ENCODE results near the gene ZC3H7A. TPM values are rescaled to one million over a fixed set of nuclear protein-coding genes. Genes with fewer than 3 reads are reported as not detected.

The ZC3H7A gene
- total RNA-seq, 1 experiment from 2014 or later: 45.9 TPM

- TF ChIP-seq, protein P1, sequence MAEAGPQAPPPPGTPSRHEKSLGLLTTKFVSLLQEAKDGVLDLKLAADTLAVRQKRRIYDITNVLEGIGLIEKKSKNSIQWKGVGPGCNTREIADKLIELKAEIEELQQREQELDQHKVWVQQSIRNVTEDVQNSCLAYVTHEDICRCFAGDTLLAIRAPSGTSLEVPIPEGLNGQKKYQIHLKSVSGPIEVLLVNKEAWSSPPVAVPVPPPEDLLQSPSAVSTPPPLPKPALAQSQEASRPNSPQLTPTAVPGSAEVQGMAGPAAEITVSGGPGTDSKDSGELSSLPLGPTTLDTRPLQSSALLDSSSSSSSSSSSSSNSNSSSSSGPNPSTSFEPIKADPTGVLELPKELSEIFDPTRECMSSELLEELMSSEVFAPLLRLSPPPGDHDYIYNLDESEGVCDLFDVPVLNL (CRISPR knock-in tag; IDR thresholded peaks at IDR 0.05; ENCODE audit: borderline replicate concordance, low read depth): no peak
- TF ChIP-seq, protein P2, sequence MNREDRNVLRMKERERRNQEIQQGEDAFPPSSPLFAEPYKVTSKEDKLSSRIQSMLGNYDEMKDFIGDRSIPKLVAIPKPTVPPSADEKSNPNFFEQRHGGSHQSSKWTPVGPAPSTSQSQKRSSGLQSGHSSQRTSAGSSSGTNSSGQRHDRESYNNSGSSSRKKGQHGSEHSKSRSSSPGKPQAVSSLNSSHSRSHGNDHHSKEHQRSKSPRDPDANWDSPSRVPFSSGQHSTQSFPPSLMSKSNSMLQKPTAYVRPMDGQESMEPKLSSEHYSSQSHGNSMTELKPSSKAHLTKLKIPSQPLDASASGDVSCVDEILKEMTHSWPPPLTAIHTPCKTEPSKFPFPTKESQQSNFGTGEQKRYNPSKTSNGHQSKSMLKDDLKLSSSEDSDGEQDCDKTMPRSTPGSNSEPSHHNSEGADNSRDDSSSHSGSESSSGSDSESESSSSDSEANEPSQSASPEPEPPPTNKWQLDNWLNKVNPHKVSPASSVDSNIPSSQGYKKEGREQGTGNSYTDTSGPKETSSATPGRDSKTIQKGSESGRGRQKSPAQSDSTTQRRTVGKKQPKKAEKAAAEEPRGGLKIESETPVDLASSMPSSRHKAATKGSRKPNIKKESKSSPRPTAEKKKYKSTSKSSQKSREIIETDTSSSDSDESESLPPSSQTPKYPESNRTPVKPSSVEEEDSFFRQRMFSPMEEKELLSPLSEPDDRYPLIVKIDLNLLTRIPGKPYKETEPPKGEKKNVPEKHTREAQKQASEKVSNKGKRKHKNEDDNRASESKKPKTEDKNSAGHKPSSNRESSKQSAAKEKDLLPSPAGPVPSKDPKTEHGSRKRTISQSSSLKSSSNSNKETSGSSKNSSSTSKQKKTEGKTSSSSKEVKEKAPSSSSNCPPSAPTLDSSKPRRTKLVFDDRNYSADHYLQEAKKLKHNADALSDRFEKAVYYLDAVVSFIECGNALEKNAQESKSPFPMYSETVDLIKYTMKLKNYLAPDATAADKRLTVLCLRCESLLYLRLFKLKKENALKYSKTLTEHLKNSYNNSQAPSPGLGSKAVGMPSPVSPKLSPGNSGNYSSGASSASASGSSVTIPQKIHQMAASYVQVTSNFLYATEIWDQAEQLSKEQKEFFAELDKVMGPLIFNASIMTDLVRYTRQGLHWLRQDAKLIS (CRISPR knock-in tag; IDR thresholded peaks at IDR 0.05; ENCODE audit: borderline replicate concordance): no peak
- no peak for TF ChIP-seq NR1H2 (CRISPR knock-in tag; IDR thresholded peaks at IDR 0.05)
- no peak for TF ChIP-seq ZNF671 (CRISPR knock-in tag; IDR thresholded peaks at IDR 0.05)
- no peak for TF ChIP-seq ZNF263 (CRISPR knock-in tag; IDR thresholded peaks at IDR 0.05; ENCODE audit: low read depth)
- TF ChIP-seq, protein P3, sequence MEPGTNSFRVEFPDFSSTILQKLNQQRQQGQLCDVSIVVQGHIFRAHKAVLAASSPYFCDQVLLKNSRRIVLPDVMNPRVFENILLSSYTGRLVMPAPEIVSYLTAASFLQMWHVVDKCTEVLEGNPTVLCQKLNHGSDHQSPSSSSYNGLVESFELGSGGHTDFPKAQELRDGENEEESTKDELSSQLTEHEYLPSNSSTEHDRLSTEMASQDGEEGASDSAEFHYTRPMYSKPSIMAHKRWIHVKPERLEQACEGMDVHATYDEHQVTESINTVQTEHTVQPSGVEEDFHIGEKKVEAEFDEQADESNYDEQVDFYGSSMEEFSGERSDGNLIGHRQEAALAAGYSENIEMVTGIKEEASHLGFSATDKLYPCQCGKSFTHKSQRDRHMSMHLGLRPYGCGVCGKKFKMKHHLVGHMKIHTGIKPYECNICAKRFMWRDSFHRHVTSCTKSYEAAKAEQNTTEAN (CRISPR knock-in tag; IDR thresholded peaks at IDR 0.05): no peak
- TF ChIP-seq, protein P4, sequence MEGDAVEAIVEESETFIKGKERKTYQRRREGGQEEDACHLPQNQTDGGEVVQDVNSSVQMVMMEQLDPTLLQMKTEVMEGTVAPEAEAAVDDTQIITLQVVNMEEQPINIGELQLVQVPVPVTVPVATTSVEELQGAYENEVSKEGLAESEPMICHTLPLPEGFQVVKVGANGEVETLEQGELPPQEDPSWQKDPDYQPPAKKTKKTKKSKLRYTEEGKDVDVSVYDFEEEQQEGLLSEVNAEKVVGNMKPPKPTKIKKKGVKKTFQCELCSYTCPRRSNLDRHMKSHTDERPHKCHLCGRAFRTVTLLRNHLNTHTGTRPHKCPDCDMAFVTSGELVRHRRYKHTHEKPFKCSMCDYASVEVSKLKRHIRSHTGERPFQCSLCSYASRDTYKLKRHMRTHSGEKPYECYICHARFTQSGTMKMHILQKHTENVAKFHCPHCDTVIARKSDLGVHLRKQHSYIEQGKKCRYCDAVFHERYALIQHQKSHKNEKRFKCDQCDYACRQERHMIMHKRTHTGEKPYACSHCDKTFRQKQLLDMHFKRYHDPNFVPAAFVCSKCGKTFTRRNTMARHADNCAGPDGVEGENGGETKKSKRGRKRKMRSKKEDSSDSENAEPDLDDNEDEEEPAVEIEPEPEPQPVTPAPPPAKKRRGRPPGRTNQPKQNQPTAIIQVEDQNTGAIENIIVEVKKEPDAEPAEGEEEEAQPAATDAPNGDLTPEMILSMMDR (IDR thresholded peaks at IDR 0.05): no peak
- TF ChIP-seq MYBL2 (CRISPR knock-in tag; IDR thresholded peaks at IDR 0.05): no peak
- TF ChIP-seq, protein P5, sequence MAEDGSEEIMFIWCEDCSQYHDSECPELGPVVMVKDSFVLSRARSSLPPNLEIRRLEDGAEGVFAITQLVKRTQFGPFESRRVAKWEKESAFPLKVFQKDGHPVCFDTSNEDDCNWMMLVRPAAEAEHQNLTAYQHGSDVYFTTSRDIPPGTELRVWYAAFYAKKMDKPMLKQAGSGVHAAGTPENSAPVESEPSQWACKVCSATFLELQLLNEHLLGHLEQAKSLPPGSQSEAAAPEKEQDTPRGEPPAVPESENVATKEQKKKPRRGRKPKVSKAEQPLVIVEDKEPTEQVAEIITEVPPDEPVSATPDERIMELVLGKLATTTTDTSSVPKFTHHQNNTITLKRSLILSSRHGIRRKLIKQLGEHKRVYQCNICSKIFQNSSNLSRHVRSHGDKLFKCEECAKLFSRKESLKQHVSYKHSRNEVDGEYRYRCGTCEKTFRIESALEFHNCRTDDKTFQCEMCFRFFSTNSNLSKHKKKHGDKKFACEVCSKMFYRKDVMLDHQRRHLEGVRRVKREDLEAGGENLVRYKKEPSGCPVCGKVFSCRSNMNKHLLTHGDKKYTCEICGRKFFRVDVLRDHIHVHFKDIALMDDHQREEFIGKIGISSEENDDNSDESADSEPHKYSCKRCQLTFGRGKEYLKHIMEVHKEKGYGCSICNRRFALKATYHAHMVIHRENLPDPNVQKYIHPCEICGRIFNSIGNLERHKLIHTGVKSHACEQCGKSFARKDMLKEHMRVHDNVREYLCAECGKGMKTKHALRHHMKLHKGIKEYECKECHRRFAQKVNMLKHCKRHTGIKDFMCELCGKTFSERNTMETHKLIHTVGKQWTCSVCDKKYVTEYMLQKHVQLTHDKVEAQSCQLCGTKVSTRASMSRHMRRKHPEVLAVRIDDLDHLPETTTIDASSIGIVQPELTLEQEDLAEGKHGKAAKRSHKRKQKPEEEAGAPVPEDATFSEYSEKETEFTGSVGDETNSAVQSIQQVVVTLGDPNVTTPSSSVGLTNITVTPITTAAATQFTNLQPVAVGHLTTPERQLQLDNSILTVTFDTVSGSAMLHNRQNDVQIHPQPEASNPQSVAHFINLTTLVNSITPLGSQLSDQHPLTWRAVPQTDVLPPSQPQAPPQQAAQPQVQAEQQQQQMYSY (CRISPR knock-in tag; IDR thresholded peaks at IDR 0.05): no peak
- TF ChIP-seq NFATC4 (CRISPR knock-in tag; IDR thresholded peaks at IDR 0.05): no peak
- TF ChIP-seq PREB (CRISPR knock-in tag; IDR thresholded peaks at IDR 0.05; ENCODE audit: borderline replicate concordance): no peak
- no peak for TF ChIP-seq ERG (CRISPR knock-in tag; IDR thresholded peaks at IDR 0.05)
Observed at GRCh38 chr16:11734025-11734652, 62.9 kb downstream of the ZC3H7A start (continued).
